NK-92 treated with Interleukin-12 subunit alpha and Interleukin-12 subunit beta, amount 100 ng/mL, for 24 hours (cell line): ENCODE results near the gene TMEM175.

Experiments
- DNase-seq: peaks from one replicate; lab custom pipeline; 2025; lab: John Stamatoyannopoulos, UW

Gene TMEM175

DNA sequence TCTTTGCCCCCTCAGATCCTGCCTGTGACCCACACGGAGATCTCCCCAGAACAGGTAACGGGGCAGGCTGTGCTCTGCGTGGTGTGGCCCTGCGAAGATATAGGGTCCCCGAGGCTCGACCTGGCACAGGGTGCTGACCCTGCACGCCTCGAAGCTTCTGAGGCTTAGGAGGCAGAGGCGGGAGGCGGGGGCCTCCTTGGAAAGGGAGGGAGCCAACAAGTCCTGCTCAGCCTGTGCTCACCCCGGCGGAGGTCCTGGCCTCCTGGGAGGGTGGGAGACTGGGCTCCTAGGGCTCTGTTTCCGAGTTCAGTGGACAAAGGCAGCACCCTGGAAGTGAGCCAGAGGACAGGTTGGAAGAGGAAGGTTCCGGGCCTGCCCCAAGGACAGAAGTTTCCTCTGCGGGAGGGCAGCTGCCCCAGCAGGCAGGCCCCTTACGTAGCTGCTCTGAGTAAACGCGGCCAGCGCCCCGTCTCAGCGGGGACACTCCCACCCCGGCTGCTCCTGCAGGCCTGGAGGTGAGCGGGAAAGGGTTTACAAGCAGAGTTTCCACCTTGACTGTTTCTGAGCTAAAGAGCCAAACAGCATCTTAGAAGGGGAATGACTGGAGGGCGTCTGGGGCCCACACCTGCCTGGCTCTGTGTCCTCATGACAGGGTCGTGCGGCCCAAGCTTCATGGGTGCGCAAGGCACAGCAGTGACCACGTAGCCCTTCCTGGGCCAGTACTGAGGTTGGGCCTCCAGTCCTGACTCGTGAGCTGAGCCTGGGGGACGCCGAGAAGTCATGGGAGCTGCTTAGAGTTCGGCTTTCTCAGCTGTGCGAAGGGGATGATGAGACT is 16.1 kb downstream of the TMEM175 start:
- no peak for DNase-seq

DNA sequence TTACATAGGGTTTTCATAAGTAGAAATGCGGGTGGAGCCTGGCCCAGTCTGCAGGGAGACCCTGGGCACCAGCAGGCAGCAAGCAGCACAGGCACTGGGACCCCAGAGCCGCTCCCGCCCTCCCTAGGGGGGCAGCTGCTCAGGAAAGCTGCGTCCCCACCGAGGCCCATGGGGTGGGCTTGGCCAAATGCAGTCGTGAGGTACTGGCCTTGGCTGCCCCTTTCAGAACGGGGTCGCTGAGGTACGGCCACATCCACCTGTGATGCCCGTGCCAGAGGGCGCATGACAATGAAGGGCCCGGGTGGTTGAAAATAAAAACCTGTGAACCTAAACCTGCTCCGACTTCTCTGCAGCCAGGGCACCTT is 16.7 kb downstream of the TMEM175 start:
- DNase-seq = no peak

DNA sequence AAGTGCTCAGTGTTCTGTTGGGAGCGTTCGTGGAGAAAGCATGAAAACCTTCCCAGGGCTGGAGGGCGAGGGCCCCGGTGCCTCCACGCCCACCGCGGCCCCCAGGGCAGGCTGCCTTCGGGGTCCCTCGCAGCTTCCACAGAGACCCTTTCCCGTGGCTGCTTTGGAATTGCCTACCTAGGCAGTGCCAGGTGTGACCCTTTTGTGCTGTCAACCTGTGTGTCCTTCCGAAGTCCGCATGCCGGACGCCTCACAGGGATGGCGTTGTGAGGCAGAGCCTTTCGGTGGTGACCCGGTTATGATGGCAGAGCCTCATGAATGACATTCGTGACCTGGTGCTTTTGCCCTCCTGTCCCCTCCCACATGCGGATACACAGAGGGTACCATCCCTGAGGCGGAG is 17.4 kb downstream of the TMEM175 start:
- no peak for DNase-seq

DNA sequence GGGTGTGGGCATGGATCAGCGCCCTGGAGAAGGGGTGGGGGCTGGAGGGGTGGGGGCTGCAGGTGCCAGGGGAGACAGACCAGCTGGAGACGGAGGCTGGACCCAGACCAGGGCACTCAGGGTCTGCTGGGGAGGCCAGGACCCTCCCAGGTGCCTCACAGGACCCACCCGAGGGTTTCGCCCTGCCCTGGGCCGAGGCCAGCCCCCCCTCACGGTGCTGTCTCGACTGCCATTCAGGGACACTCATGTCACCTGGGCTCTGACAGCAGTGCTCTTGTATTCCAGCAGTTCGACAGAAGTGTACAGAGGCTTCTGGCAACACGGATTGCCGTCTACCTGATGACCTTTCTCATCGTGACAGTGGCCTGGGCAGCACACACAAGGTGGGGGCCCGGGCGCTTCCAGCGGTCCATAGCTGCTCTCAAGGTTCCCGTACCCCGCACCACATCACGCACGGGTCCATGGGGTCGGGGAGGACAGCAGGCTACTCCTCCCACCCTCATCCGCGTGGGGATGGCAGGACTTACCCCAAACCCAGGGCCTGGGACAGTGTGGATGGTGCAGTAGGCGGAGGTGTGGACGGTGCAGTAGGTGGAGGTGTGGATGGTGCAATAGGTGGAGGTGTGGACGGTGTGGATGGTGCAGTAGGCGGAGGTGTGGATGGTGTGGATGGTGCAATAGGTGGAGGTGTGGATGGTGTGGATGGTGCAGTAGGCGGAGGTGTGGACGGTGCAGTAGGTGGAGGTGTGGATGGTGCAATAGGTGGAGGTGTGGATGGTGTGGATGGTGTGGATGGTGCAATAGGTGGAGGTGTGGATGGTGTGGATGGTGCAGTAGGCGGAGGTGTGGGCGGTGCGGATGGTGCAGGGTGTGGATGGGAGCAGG is 18.1 kb downstream of the TMEM175 start:
- DNase-seq = no peak

DNA sequence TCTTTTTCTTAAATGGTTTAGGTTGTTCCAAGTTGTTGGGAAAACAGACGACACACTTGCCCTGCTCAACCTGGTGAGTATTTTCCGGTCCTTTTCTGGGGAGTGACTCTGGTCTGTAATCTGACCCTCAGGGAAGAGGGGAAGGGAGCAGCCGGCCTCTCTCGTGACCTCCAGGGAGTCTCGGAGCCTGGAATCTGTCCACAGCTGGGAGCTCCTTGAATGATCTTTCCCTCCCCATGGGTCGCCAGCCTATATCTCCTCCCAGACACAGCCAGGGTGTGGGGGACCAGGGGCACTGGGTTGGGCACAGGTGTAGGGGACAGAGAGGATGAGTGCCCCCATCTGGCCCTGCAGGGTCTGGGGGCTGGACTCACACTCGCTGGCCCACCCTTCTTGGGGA is 18.9 kb downstream of the TMEM175 start:
- no peak for DNase-seq

DNA sequence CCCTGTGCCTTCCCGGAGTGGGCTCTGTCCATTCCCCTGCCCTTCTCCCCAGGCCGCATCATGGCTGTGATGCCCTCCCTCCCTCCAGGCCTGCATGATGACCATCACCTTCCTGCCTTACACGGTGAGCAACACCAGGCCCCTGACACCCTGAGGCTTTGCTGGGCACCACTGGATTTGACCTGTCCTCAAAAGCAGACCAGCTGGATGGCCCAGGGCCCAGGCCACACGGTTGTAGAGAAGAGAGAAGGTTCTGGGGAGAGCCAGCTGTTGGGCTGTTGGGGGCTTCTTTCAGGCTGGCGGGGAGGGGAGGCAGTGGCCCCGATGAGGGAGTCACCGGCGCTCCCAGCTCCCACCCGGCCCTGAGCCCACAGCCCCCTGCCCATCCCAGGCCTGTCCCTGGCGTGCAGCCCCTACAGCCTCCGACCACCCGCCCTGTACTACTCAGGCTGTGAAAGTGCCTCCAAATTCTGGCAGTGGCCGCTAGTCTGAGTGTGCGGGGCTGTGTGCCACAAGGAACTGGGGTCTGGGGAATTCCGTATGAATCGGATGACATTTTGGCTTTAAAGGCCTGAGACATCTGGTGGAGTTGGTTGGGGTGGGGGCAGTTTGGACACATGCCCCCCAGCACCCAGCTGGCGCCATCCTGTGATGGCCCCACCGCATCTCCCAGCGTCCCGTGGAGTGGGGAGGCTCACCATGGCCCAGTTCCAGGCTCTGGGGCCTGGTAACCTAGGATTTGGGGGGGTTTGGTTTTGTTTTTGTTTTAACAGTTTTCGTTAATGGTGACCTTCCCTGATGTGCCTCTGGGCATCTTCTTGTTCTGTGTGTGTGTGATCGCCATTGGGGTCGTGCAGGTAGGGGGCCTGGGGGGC is 19.6 kb downstream of the TMEM175 start:
- no peak for DNase-seq

DNA sequence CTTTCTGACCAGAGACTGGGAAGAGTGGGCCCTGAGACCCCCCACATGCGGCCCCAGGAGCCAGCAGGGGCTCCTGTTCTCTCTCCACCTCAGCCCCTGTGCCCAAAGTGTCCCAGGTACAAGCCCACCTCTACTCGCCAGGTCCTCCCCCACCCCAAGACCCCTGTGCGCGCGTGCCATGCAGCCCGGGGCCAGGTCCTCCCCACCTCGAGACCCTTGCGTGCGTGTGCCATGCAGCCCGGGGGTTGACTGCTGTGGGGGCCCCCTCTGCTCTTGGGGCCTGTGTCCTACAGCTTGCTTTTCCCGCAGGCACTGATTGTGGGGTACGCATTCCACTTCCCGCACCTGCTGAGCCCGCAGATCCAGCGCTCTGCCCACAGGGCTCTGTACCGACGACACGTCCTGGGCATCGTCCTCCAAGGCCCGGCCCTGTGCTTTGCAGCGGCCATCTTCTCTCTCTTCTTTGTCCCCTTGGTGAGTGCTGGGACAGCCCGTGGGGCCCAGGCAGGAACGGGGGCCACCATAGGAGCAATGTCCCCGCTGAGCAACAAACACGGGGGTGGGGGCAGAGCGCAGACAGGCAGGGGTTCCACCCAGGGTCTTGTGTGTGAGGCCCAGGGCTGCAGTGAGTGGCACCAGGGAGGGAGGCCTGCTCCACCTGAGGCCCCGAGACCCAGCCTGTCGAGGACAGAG is 20.8 kb downstream of the TMEM175 start:
- DNase-seq = no peak

DNA sequence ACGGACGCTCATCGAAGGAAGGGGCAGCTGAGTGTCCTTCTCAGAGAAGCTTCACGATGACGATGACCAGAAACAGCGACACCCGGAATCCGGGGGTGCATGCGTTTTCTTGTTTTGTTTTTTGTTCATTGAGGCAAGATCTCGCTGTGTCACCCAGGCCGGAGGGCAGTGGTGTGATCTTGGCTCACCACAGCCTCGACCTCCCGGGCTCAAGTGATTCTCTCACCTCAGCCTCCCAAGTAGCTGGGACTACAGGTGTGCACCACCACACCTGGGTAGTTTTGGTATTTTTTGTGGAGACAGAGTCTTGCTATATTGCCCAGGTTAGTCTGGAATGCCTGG is 21.3 kb downstream of the TMEM175 start:
- DNase-seq = no peak

DNA sequence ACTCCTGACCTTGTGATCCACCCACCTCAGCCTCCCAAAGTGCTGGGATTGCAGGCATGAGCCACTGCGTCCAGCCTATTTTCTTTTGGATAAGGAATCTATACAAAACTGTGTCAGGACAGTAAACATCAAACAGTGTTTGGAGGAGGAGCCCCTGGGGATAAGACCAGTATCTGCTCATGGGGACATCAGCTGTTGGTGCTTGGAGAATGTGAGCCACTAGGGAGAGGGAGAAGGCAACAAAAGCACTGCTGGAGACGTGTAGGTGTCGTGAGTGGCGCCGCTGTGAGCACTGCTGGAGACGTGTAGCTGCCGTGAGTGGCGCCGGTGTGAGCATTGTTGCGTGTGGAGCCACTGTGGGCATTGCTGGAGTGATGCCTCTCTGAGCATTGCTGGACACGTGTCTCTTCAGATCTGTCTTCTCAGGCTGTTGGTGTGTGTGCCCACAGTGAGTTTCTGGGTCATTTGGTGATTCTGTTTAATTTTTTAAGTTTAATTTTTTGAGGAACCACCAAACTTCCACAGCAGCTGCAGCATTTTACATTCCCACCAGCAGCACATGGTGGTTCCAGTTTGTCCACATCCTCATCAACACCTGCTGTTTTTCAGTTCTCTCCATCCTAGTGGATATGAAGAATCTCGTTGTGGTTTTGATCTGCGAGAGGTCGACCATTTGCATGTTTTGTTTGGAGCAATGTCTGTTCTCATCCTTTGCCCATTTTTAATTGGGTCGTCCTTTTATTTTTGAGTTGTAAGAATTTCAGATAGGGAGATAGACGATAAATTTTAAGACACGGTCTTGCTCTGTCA is 22.2 kb downstream of the TMEM175 start:
- no peak for DNase-seq

DNA sequence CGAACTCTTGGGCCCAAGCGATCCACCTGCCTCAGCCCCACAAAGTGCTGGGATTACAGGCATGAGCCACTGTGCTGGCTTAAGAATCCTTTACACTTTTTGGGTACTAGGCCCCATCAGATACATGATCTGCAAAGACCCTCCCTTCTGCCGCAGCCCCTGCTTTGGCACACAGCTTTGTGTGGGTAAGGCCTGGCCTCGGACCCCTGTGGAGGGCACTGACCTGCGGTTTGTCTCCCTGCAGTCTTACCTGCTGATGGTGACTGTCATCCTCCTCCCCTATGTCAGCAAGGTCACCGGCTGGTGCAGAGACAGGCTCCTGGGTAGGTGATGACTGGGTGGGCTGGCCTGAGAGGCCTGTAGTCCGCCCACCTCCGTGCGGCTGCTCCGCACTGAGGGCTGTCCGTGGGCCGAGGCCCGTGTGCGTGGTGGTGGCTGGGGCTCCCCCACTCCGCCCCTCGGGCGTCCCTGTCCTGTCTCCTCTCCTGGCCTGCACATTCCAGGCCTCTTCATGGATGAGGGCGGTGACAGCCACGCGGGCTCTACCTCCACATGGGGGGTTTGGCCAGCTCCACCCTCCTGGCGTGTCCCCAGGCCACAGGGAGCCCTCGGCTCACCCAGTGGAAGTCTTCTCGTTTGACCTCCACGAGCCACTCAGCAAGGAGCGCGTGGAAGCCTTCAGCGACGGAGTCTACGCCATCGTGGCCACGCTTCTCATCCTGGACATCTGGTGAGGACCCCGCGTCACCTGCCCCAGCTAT is 23.1 kb downstream of the TMEM175 start:
- DNase-seq = no peak

DNA sequence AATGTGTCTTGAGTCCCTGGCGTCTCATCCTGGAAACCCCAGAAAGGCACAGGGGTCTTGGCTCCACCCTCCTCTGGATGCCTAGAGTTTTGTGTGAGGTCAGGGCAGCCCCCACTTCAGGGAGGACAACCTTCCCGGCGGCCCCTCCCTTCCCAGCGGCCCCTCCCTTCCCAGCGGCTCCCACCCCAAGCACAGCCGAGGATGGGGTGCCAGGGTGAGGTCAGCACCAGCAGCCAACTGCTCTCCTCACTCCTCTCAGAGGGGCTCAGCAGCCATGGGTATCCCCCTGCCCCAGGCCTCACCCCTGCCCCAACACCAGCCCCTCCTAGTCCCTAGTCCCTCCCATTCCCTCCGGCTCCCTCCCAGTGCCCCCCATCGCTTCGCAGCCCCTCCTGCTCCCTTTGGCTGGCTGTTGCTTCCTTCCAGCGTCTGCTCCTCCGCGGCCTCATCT is 23.7 kb downstream of the TMEM175 start:
- no peak for DNase-seq

DNA sequence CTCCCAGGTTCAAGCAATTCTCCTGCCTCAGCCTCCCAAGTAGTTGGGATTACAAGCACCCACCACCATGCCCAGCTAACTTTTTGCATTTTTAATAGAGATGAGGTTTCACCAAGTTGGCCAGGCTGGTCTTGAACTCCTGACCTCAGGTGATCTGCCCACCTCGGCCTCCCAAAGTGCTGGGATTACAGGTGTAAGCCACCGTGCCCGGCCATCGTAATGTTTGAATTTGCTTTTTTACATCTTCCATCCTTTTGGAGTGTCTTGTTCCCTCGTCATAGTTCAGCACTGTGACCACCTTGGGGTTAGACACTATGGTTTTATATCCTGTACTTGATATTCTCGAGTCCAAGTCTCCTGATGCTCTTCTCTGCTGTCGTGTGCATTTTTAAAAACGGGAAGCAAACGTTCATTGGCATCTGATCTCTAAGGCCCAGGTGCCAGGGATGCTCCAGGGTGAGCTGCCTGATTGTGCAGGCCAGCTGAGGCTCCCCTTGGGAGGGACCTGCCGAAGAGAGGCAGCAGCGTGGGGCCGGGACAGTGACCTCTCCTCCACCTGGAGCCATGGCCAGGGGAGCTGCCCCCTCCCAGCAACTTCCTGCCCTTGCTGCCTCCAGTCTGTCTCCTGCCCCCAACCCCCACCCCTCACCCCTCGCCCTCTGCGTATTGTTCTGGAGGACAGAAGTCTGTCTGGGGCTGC is 24.4 kb downstream of the TMEM175 start:
- no peak for DNase-seq

DNA sequence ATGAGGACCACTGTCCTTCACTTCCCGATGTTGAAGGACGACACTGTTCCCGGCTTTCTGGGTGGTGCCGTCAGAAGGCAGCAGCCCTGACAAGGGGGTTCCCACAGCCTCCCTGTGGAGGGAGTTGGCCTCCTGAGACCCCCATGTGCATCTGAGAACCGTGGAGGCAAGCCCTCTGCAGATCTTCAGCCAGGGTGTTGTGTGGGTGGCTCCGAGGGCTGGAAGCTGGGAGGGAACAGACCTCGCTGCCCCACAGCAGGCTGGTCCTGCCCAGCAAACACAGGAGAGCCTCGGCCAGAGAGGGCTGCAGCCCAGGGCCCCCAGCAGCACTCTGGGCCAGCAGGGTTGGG is 24.9 kb downstream of the TMEM175 start:
- DNase-seq = no peak

DNA sequence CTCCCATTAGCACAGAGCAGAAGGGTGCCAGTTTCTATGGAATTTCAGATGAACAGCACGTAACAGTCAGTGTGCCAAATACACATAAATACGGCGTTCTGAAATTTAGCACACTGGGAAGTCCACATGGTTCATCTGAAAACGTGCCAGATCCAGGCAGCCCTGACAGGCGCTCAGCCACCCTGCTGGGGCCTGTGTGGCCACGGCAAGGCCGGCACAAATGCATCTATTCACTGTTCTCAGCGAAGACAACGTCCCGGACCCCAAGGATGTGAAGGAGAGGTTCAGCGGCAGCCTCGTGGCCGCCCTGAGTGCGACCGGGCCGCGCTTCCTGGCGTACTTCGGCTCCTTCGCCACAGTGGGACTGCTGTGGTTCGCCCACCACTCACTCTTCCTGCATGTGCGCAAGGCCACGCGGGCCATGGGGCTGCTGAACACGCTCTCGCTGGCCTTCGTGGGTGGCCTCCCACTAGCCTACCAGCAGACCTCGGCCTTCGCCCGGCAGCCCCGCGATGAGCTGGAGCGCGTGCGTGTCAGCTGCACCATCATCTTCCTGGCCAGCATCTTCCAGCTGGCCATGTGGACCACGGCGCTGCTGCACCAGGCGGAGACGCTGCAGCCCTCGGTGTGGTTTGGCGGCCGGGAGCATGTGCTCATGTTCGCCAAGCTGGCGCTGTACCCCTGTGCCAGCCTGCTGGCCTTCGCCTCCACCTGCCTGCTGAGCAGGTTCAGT is 25.5 kb downstream of the TMEM175 start:
- no peak for DNase-seq

DNA sequence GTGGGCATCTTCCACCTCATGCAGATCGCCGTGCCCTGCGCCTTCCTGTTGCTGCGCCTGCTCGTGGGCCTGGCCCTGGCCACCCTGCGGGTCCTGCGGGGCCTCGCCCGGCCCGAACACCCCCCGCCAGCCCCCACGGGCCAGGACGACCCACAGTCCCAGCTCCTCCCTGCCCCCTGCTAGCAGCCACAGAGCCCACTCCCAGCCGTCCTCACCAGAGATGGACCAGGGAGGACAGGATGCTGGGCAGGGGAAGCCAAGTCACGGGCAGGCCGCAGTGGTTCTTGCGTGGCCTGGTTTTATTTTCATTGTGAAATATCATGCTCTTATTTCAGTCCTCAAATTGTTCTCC is 26.0 kb downstream of the TMEM175 start:
- DNase-seq = no peak

DNA sequence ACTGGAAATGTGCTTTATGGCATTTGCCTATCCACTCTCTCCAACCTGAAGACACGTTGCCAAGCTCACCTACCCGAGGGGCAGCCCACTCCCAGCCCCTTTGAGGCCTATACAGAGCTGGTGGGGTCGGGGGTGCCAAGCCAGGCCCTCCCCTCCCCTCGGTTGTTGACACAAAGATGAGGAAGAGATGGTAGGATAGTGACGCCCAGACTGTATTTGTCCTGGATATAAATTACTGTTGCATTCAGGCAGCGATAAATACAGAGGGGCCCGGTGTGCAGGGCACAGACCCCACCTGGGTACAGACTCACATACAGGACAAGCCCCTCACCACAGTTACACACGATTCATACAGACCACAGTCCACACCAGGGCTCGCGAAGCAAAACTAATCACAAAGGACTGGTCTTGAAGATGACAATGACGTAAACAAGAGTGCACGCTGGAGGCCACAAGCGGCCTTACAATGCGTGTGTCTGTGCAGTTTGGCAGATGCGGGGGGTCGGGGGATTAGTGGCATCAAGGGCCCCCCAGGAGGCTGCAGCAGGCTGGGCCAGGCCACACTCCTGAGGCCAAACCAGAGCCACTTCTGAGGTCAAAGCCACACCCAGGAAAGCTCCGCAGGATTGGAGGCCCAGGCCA is 26.6 kb downstream of the TMEM175 start:
- no peak for DNase-seq

DNA sequence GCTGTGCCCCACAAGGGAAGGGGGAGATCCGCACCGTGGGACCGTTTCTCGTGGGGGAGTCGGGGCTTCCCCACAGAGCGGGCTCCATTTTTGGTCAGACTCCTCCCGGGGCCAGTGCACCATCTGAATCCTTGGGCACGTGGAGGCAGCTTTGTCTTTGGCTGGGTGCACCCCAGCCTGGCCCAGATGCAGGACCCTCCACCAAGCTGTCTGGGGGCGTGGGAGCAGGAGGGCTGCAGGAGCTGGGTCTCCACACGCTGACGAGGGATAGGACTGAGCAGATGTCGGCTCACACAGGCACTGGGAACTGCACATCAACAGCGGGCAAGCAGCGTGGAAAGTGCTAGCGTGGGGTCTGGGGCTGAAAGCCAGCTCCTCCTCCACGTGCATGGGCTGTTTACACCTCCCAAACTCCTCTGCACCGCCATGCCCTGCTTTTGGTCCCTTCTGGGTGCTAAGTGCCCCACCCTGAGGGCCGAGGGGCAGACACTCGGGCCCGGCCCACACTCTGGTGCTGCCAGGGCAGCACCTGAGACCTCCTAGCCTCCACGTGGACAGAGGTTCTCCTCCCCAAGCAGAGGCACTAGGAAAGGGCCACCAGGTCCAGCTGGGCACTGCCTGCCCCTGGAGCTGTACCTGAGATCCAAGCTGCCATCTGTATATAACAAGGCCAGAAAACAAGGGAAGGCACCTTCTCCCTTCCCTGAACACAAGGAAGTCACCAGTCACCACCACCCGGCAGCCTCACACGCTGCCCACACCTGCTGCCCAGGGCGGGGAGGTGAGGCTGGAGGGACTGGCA is 27.3 kb downstream of the TMEM175 start:
- DNase-seq = no peak
